PC-3 (cell line): ENCODE measurements around the gene CKAP2.

Experiments
- EZH2 ChIP-seq: fragments of 300-600 bp; sonication (generic); IDR thresholded peaks from one replicate; pipeline ENCODE4 v1.6.1; 2017; ENCODE audit warnings: antibody characterized with exemption, mild to moderate bottlenecking, low read length; ENCODE audit not compliant: unreplicated experiment
- EZH2phosphoT487 ChIP-seq: fragments of 300-600 bp; sonication (generic); IDR thresholded peaks from 2 replicates; pipeline ENCODE4 v1.6.1; 2018; ENCODE audit warnings: mild to moderate bottlenecking, antibody characterized with exemption, low read length, borderline replicate concordance
- TF ChIP-seq, protein P1 (sequence below): fragments of 300-600 bp; sonication (generic); conservative IDR thresholded peaks from 2 replicates; pipeline ENCODE4 v1.5.1; 2017; ENCODE audit warnings: antibody characterized with exemption, low read depth, mild to moderate bottlenecking, low read length

DNA sequence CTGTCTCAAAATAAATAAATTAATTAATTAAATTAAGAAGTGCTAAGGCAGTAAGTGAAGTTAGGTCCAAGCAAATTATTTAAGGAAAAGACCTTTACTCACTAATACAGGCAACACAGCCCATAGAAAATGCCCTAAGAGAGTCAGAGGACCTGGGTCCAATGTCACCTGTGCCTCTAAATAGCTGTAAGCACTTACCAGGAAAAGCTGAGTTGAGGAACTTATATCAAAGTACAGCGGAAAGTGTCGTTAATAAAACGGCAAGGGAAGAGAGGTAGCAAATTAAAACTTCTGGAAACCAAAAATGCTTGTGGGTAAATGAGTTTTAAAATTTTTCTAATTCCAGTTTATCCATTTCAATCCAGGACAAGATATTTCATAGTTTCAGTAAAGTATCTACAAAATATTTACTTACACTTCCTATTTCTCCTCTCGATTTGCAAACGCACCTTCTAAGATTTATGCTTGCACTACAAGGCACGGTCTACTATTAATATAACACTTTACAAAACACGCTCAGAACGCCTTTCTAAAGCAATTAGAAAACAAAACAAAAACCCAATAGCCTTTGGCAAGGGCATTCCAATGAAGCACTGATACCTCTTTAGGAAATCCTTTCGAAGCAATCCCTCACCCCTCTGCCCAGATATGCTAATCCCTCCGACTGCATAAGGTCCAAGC is 5.8 kb upstream of the CKAP2 start:
- TF ChIP-seq EZH2phosphoT487 (no peak), EZH2 (no peak)
- TF ChIP-seq, protein P1, sequence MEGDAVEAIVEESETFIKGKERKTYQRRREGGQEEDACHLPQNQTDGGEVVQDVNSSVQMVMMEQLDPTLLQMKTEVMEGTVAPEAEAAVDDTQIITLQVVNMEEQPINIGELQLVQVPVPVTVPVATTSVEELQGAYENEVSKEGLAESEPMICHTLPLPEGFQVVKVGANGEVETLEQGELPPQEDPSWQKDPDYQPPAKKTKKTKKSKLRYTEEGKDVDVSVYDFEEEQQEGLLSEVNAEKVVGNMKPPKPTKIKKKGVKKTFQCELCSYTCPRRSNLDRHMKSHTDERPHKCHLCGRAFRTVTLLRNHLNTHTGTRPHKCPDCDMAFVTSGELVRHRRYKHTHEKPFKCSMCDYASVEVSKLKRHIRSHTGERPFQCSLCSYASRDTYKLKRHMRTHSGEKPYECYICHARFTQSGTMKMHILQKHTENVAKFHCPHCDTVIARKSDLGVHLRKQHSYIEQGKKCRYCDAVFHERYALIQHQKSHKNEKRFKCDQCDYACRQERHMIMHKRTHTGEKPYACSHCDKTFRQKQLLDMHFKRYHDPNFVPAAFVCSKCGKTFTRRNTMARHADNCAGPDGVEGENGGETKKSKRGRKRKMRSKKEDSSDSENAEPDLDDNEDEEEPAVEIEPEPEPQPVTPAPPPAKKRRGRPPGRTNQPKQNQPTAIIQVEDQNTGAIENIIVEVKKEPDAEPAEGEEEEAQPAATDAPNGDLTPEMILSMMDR, result no peak
